NCI-H510A treated with DMSO at 0.1 percent for 48 hours (cell line): ENCODE measurements around the gene CRACR2B.
A peak's percentile ranks its signal among the peaks of the same experiment; 100 is the strongest.

ENCODE experiments used
- DNase-seq: peaks from one replicate; lab custom pipeline; 2025; lab: John Stamatoyannopoulos, UW

CRACR2B gene

GRCh38 chr11:839875-840617 is 12.3 kb downstream of the CRACR2B start:
- no peak for DNase-seq

- DNase-seq: no peak
These were observed 14.3 kb downstream of the CRACR2B start for GRCh38 chr11:841981-842369.

- DNase-seq: peak; percentile 56
These were observed 14.8 kb downstream of the CRACR2B start, which contains the start of the genes POLR2L and TSPAN4 for GRCh38 chr11:842370-843002. TSS of gene POLR2L (minus strand) at chr11:842529. CDS start at chr11:842508, 21 bp downstream. TSS of gene TSPAN4 (plus strand) at chr11:842852. CDS start at chr11:850305, 7,453 bp downstream.

- no peak for DNase-seq
These were observed 15.5 kb downstream of the CRACR2B start for GRCh38 chr11:843086-843734.

GRCh38 chr11:843818-844692 is 16.3 kb downstream of the CRACR2B start:
- no peak for DNase-seq

GRCh38 chr11:844693-845644 is 17.2 kb downstream of the CRACR2B start:
- no peak for DNase-seq

GRCh38 chr11:845872-846495 is 18.3 kb downstream of the CRACR2B start:
- no peak for DNase-seq

GRCh38 chr11:846496-847098 is 18.9 kb downstream of the CRACR2B start:
- DNase-seq: no peak

- DNase-seq: no peak
These were observed 20.2 kb downstream of the CRACR2B start for GRCh38 chr11:847876-848275.

- peak; percentile 22 for DNase-seq
These were observed 20.7 kb downstream of the CRACR2B start for GRCh38 chr11:848380-848931.

GRCh38 chr11:849104-849824 is 21.5 kb downstream of the CRACR2B start:
- DNase-seq: peak; percentile 37

GRCh38 chr11:849951-850774 is 22.4 kb downstream of the CRACR2B start:
- no peak for DNase-seq

- no peak for DNase-seq
These were observed 23.4 kb downstream of the CRACR2B start for GRCh38 chr11:850775-851763.

- DNase-seq: no peak
These were observed 25.0 kb downstream of the CRACR2B start for GRCh38 chr11:852762-853161.

GRCh38 chr11:853682-854448 is 26.1 kb downstream of the CRACR2B start:
- no peak for DNase-seq
